ENCODE results near the gene DAGLB.
"Not testable (repeated sequence)": the region's sequence is repeated elsewhere in the genome, so short reads cannot be mapped to it uniquely, and the experiment has no call there.

The DAGLB gene

GRCh38 chr7:6398943-6399342 is 48.8 kb downstream of the DAGLB start:
- DNase-seq (ENCODE audit: low spot score) = no peak

DNA sequence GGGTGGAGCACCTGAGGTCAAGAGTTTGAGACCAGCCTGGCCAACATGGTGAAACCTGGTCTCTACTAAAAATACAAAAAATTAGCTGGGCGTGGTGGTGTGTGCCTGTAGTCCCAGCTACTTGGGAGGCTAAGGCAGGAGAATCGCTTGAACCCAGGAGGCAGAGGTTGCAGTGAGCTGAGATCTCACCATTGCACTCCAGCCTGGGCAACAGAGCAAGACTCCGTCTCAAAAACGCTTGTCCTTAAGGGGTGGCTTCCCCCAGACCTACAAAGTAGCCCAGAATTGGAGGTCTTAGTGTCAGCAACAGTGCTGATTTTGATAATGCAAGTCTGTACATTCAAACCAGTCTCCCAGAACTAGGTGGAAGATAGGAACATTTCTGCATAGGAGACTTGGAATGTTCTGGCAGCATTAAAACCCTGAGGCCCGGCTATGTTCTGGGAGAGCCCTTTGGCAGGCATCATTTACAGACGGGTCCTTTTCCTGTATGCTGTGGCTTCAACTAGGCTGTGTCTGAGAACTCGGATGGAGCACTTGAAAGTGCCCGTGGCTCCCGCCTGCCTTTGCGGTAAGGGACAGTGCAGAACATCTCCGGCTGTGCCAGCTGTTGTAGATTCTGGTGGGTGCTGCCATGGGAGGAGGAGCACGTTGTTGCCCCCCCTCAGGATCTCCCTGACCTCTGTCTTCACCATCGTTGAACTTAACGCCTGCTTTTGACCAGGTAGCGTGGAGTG is 49.8 kb downstream of the DAGLB start:
- not testable (repeated sequence) for DNase-seq (ENCODE audit: low spot score)

DNA sequence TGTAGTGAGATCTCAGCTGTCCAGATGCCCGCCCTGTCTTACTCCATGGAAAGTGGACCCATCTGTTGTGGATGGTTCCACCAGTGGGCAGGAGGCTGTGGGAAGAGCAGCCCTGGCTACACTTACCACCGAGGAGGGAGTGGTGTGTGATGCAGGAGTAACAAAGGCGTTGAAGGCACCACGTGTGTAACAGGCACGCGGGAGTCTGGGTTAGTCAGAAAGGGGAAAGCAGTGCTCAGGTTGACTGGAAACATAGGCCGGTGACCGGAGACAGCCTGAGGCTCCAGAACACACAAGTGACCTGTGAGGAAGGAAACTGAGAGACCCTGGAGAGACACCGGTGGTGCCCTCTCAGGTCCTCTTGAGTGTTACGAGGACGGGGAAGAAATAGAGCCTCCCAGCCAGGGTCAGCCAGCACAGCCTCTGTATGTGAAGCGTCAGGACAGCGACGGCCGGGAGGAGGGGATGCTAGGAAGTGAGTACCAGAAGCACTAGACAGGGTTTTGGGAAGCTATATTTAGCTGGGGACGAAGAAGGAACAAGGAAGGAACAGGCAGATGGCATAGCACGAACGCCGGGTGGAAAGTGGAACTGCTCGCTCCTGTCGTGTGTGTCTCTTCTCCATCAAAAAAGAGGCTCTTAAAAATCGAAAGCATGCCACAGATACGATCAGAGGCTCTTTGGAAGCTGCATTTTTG is 51.7 kb downstream of the DAGLB start:
- no peak for DNase-seq (ENCODE audit: low spot score)

DNA sequence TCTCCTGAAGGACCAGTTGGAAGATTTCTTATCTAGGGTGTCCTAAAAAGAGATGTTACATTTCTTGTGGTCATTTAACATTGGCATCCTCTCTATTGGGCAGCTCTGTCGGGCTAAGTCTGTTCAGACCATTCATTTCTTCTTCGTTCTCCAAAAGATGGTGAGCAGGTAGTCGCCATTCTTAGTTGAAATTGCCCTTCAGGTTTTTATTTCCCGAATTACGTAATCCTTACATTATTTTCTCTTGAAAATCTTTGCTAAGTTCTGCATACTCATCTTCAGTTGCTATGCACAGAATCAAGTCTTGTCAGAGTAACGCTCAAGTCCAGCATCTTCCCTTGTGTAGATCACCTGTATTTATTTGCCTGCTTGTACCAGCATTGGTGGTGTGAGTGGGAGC is 53.6 kb downstream of the DAGLB start:
- DNase-seq (ENCODE audit: low spot score) = no peak

DNA sequence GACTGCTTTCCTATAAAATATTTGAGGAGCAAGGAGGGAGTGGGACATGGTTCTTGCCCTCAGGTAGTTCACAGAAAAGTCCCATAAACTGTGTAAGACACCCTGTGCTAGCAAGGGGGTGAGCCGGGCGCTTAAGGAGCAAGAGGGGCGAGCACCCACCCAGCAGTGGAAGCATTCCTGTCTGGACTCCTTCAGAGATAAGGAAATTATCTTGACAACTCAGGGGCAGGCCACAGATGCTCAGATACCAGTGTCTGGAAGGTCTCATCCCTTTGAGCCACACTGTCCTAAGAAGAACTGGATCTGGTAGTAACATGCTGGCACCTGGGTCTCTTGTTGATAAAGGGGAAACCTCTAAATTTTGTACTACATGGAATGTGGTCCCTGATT is 54.1 kb downstream of the DAGLB start:
- DNase-seq (ENCODE audit: low spot score) = no peak

GRCh38 chr7:6392712-6393666 is 54.8 kb downstream of the DAGLB start:
- DNase-seq (ENCODE audit: low spot score) = no peak

DNA sequence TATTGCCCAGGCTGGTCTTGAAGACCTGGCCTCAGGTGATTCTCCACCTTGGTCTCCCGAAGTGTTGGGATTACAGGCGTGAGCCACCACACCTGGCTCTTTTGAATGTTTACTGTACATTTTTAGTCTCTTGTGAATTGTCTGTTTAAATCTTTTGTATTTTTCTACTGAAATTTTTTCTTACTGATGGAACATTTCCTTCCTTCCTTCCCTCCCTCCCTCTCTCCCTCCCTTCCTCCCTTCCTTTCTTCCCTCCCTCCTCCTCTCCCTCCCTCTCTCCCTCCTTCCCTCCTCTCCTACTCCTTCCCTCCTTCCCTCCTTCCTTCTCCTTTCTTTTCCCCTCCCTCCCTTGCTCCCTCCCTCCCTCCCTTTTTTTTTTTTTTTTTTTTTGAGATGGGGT is 58.0 kb downstream of the DAGLB start:
- no peak for DNase-seq (ENCODE audit: low spot score)

- DNase-seq (ENCODE audit: low spot score) = no peak
These were observed 59.9 kb downstream of the DAGLB start for GRCh38 chr7:6387734-6388294.

- no peak for DNase-seq (ENCODE audit: low spot score)
These were observed 61.0 kb downstream of the DAGLB start for GRCh38 chr7:6386779-6387178.

DNA sequence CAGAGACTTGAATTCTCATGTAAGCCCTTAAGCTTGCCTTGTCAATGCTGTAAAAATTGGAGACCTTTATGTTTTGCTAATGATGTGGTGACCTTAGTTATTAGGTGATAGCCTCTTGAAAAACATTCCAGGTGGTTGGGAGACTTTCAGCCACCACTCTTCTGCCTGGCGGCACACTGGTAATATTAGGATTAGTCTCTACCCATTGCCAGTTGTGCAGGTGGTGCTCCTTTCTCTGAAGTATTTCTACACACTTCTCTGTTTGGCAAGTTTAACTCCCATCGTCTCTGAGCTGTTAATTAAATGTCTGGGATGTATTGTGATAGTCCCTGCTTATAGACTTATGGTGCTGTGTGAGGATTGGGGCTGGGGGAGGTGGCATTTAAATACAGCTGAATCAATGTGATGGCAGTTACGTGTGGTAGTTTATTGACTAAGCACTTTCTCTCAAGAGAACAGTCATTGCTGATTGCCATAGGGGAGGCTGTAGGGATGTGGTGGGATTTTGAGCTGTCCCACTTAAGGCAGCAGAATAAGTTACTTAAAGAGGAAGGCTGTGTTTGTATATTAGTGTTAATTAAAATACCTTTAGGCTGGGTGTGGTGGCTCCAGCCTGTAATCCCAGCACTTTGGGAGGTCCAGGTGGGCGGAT is 61.7 kb downstream of the DAGLB start:
- DNase-seq (ENCODE audit: low spot score) = no peak

DNA sequence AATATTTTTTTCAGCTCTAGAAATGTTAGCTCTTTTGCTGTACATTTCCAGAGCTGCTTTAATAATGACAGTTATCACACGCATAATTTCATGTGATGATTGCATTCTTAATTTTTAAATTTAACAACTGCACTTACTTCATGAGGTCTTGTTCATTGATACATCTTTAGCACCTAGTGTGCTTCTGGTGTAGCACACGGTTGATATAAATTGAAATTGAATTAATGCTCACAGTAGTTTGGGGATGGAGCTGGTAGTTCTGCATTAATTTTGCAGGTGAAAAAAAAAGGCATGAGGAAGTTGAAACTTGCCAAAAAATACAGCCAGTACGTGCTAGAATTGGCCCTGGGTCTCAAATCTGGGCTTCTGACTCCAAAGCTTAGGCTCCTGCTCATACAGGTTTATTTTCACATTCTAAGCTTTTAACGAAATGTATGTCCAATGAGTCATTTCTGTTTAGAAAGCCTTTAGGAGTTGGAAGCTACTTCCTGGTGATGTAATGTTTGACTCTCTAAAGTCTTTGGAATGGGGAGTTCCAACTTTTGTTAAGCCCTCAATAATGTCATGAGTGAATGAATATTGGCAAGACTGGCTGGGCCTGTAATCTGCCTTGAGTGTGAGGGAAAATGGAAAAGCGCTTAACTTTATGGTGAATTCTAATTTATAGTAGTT is 62.5 kb downstream of the DAGLB start:
- no peak for DNase-seq (ENCODE audit: low spot score)

- DNase-seq (ENCODE audit: low spot score) = no peak
These were observed 63.4 kb downstream of the DAGLB start for GRCh38 chr7:6384327-6384726.

GRCh38 chr7:6382817-6383216 is 64.9 kb downstream of the DAGLB start:
- no peak for DNase-seq (ENCODE audit: low spot score)

DNA sequence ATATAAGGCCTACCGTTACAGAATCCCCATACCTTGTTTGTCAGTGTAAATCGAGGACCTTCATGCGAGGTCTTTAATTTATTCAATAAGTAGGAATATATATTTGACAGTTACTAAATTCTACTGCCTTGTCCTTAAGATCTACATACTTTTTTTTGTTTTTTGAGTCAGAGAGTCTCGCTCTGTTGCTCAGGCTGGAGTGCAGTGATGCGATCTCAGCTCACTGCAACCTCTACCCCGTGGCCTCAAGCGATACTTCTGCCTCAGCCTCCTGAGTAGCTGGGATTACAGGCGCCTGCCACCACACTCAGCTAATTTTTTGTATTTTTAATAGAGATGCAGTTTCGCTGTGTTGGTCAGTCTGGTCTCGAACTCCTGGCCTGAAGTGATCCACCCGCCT is 65.9 kb downstream of the DAGLB start:
- not testable (repeated sequence) for DNase-seq (ENCODE audit: low spot score)

DNA sequence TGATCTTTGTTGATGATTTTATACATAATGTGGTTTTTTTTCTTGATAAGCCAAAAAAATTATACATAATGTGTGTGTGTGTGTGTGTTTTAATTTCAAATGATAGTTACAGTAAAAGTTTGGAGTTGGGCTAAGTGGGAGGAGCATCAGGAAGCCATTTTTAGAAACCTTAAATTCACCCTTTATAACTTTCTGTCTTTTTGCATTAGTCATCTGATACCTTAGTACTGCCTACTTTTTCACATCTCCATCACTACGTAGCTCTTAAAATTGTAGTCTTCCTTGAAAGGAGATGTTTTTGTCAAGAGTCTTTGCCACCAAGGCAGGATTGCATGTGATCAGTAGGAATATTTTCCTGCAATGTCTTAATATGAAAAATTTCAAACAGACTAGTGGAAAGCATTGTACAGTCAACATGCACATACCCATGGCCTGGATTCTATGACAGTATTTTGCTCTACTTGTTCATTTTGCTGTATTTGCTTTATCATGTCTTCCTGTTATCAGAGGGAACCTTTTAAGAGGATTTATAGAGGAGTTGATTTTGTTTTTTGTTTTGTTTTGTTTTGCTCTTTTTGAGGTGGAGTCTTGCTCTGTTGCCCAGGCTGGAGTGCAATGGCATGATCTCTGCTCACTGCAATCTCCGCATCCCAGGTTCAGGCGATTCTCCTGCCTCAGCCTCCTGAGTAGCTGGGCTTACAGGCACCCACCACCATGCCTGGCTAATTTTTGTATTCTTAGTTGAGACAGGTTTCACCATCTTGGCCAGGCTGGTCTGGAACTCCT is 67.3 kb downstream of the DAGLB start:
- no peak for DNase-seq (ENCODE audit: low spot score)

DNA sequence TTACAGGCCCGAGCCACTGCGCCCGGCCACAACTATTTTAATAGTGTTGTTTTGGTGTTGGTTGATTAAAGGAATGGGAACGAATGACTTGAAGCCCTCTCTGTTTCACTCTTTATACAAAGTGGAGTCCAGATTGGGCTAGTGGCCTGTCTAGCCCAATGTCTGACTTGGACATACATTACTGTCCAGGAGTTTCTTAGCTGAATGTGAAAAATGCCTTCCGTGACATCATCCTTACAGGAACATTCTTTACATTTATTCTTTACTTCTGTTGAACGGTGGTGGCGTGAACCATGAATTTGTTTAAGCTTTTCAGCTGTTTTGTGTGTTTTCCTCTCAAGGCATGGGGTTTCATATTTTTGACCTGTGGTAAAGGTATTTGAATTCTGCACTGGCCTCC is 67.9 kb downstream of the DAGLB start:
- DNase-seq (ENCODE audit: low spot score) = no peak

DNA sequence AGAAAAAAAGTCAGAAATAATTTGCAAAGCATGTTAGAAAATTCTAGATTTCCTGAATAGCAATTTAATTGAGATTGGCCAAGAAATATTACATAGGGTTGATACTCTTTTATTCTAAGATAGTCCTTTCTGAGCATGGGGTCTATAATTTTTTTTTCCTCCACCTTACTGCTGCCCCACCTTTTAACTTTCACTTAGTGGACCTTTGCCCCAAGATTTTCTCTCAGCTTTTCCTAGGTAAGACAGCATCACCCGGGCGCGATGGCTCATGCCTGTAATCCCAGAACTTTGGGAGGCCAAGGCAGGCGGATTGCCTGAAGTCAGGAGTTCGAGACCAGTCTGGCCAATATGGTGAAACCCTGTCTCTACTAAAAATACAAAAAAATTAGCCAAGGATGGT is 69.2 kb downstream of the DAGLB start:
- not testable (repeated sequence) for DNase-seq (ENCODE audit: low spot score)

DNA sequence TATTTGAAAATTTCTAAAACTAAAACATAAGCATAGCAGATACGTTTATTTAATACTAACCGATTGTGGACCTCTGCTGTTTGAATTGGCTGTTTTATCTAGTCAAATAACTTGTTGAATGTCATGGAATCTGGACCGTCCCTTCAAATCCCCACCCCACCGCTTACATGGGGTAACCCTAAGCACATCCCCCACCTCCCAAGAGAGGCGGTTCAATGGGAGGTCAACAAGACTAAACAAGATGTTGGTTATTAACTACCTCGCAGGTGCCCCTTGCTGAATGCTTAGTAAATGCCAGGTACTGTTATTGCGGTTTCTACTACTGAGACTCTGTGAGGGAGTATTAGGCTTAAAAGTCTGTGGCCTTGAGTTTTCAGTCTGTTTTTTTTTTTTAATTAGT is 70.9 kb downstream of the DAGLB start:
- DNase-seq (ENCODE audit: low spot score) = no peak

- no peak for DNase-seq (ENCODE audit: low spot score)
These were observed 72.2 kb downstream of the DAGLB start for GRCh38 chr7:6375348-6376101.
